Common myeloid progenitor, CD34-positive (primary cell): ENCODE measurements around the gene FXR2.
A peak's percentile ranks its signal among the peaks of the same experiment; 100 is the strongest.

Source experiments
- CTCF ChIA-PET: fragments of 350-600 bp; sonication (Branson Sonifier 250); formaldehyde crosslinking; loops from one replicate; lab custom pipeline; 2021; ENCODE audit warnings: antibody characterized with exemption; lab: Charles Lee
- POLR2A ChIA-PET: fragments of 350-600 bp; sonication (Branson Sonifier 250); formaldehyde crosslinking; loops from one replicate; lab custom pipeline; 2021; ENCODE audit warnings: antibody characterized with exemption; lab: Charles Lee
- DNase-seq, 3 donors: peaks; one replicate each; pipeline versions ENCODE4 v3.0.0 to v3.0.0-alpha.2; 2013
- H3K27ac ChIP-seq, 2 experiments: 1 replicate in 1 of 2; 2 replicates in 1 of 2; pipeline ENCODE4 v1.7.0; 2013; ENCODE audit warnings: inconsistent platforms in 2 of 2, low read length in 2 of 2, mild to moderate bottlenecking in 2 of 2, low read depth in 1 of 2, moderate library complexity in 1 of 2; ENCODE audit not compliant: severe bottlenecking in 2 of 2, insufficient read depth in 1 of 2, poor library complexity in 1 of 2
- H3K27me3 ChIP-seq, 5 experiments: replicated peaks in 2 of 5; 1 replicate in 3 of 5; 2 replicates in 2 of 5; pipeline versions ENCODE4 v1.6.1 to v1.7.0; 2013; ENCODE audit warnings: low read length in 4 of 5, mild to moderate bottlenecking in 2 of 5, moderate library complexity in 2 of 5, inconsistent platforms in 1 of 5; ENCODE audit not compliant: insufficient read depth in 5 of 5, control insufficient read depth in 4 of 5
- H3K36me3 ChIP-seq, 4 experiments: 1 replicate in 2 of 4; 2 replicates in 2 of 4; pipeline versions ENCODE4 v1.6.1 to v1.7.0; 2013; ENCODE audit warnings: low read length in 3 of 4, control low read depth in 1 of 4, mild to moderate bottlenecking in 1 of 4; ENCODE audit not compliant: control insufficient read depth in 4 of 4, insufficient read depth in 4 of 4
- H3K4me1 ChIP-seq, 4 experiments: 1 replicate in 3 of 4; 2 replicates in 1 of 4; pipeline versions ENCODE4 v1.6.1 to v1.7.1; 2013; ENCODE audit warnings: low read length in 3 of 4, mild to moderate bottlenecking in 3 of 4, control low read depth in 1 of 4, inconsistent platforms in 1 of 4, moderate library complexity in 1 of 4; ENCODE audit not compliant: control insufficient read depth in 4 of 4, insufficient read depth in 4 of 4; ENCODE audit errors: control extremely low read depth in 1 of 4
- H3K4me3 ChIP-seq, 7 experiments: 1 replicate in 4 of 7; 2 replicates in 3 of 7; pipeline versions ENCODE4 v1.5.1 to v1.7.0; 2013; ENCODE audit warnings: mild to moderate bottlenecking in 7 of 7, low read length in 6 of 7, moderate library complexity in 6 of 7, inconsistent platforms in 2 of 7, low read depth in 2 of 7, control low read depth in 1 of 7; ENCODE audit not compliant: insufficient read depth in 4 of 7, control insufficient read depth in 1 of 7; ENCODE audit errors: extremely low read depth in 1 of 7
- H3K9me3 ChIP-seq, 5 experiments: 1 replicate in 4 of 5; 2 replicates in 1 of 5; pipeline versions ENCODE4 v1.6.1 to v1.7.1; 2013; ENCODE audit warnings: low read length in 4 of 5, mild to moderate bottlenecking in 2 of 5, inconsistent platforms in 1 of 5, low read depth in 1 of 5, moderate library complexity in 1 of 5; ENCODE audit not compliant: control insufficient read depth in 4 of 5, insufficient read depth in 2 of 5; ENCODE audit errors: control extremely low read depth in 1 of 5
- WGBS: methylation state at CpG from one replicate; pipeline ENCODE4 v1.1.5; 2013; ENCODE audit not compliant: insufficient coverage; 5-methylcytosine and 5-hydroxymethylcytosine counted together

The FXR2 gene

GRCh38 chr17:7560172-7561027, 54.3 kb downstream of the FXR2 start:
- ChIA-PET POLR2A (interaction anchor here (0.5 to 5.4 kb wide), 14 partner anchors 11 to 318 kb away, joined by 3 to 45 read pairs (median 4); partner anchors contain the start of genes CD68, GABARAP, MPDU1 and POLR2A), CTCF (interaction anchor here (0.6 to 21.7 kb wide), 35 partner anchors 8 to 234 kb away, joined by 3 to 515 read pairs (median 6); partner anchors contain the start of genes CD68, CHRNB1, FGF11 and MPDU1)
- Histone ChIP-seq H3K27ac (peak overlapping the region in 1 of 2 experiments; percentile 87), H3K36me3 (peaks cover 0 to 24% (median 9%) of the 10 kb centered on the region in 4 experiments), H3K4me1 (peaks cover 13 to 72% (median 62%) of the 10 kb centered on the region in 4 experiments), H3K27me3 (no peaks in the 10 kb centered on the region), H3K9me3 (no peaks in the 10 kb centered on the region), H3K4me3 (peak overlapping the region in 5 of 7 experiments; percentile 68 to 84 (median 77))
- WGBS = 17% methylated on average over 16 of the region's 22 CpGs
- peak in 2 of 3 donors; percentile 76 to 77 for DNase-seq

- Histone ChIP-seq H3K4me1 (peaks cover 13 to 79% (median 64%) of the 10 kb centered on the region in 4 experiments), H3K4me3 (peak overlapping the region; percentile 2 to 84 (median 74)), H3K9me3 (no peaks in the 10 kb centered on the region), H3K27ac (peak overlapping the region; percentile 70 to 87), H3K27me3 (no peaks in the 10 kb centered on the region), H3K36me3 (peaks cover 0 to 16% (median 2%) of the 10 kb centered on the region in 4 experiments)
- 21% methylated on average over 14 of the region's 18 CpGs for WGBS
- DNase-seq = no peak
- ChIA-PET POLR2A (interaction anchor here (0.6 to 5.4 kb wide), 12 partner anchors 10 to 73 kb away, joined by 3 to 45 read pairs (median 4); partner anchors contain the start of genes CD68, MPDU1 and TNFSF12), CTCF (interaction anchor here (0.7 to 21.7 kb wide), 25 partner anchors 7 to 233 kb away, joined by 3 to 515 read pairs (median 9); partner anchors contain the start of genes CD68, CHRNB1, MPDU1 and SOX15)
Observed at GRCh38 chr17:7559320-7560171, 55.2 kb downstream of the FXR2 start.

GRCh38 chr17:7558544-7559319, 56.0 kb downstream of the FXR2 start, which contains the start of gene TNFSF13:
TNFSF13 (plus strand) TSS chr17:7558750; CDS start chr17:7559040, 290 bp downstream.
- WGBS = 0% methylated on average over 13 of the region's 16 CpGs
- ChIA-PET CTCF (interaction anchor here (0.7 to 21.7 kb wide), 5 partner anchors 11 to 55 kb away, joined by 3 to 515 read pairs (median 18); no protein-coding TSS in a partner anchor), POLR2A (interaction anchor here (0.6 to 5.4 kb wide), 6 partner anchors 9 to 191 kb away, joined by 3 to 45 read pairs (median 6); partner anchors contain the start of genes POLR2A, TMEM102 and TNFSF12)
- Histone ChIP-seq H3K4me1 (peaks cover 13 to 79% (median 67%) of the 10 kb centered on the region in 4 experiments), H3K9me3 (no peaks in the 10 kb centered on the region), H3K27me3 (no peaks in the 10 kb centered on the region), H3K4me3 (peak within 1 kb of the TSS; percentile 2 to 84 (median 74)), H3K27ac (peak within 1 kb of the TSS; percentile 70 to 87), H3K36me3 (peaks cover 0 to 8% (median 0%) of the 10 kb centered on the region in 4 experiments)
- peak in 2 of 3 donors; percentile 84 to 87 for DNase-seq

GRCh38 chr17:7557775-7558543, 56.7 kb downstream of the FXR2 start:
- peak in 2 of 3 donors; percentile 83 to 87 for DNase-seq
- Histone ChIP-seq H3K36me3 (peaks cover 0 to 4% (median 0%) of the 10 kb centered on the region in 4 experiments), H3K4me1 (peaks cover 15 to 81% (median 73%) of the 10 kb centered on the region in 4 experiments), H3K27ac (peak overlapping the region; percentile 70 to 87), H3K9me3 (no peaks in the 10 kb centered on the region), H3K4me3 (peak overlapping the region in 6 of 7 experiments; percentile 2 to 84 (median 76)), H3K27me3 (no peaks in the 10 kb centered on the region)
- ChIA-PET CTCF (interaction anchor here (0.7 to 21.7 kb wide), 8 partner anchors 11 to 228 kb away, joined by 3 to 515 read pairs (median 4); partner anchors contain the start of gene MPDU1), POLR2A (interaction anchor here (0.6 to 5.4 kb wide), 5 partner anchors 9 to 190 kb away, joined by 3 to 45 read pairs (median 8); partner anchors contain the start of genes POLR2A, TMEM102 and TNFSF12)
- WGBS = 4% methylated on average over 19 of the region's 21 CpGs

GRCh38 chr17:7557147-7557764, 57.4 kb downstream of the FXR2 start:
- ChIA-PET CTCF (interaction anchor here (1.1 to 21.7 kb wide), 5 partner anchors 11 to 228 kb away, joined by 3 to 515 read pairs (median 4); partner anchors contain the start of gene MPDU1), POLR2A (interaction anchor here (5.4 kb wide), 1 partner anchor 43 kb away, joined by 45 read pairs; no protein-coding TSS in a partner anchor)
- peaks cover 0 to 4% (median 0%) of the 10 kb centered on the region in 4 experiments for H3K36me3 ChIP-seq
- DNase-seq = no peak
- no peaks in the 10 kb centered on the region for H3K27me3 ChIP-seq
- H3K27ac ChIP-seq = peak overlapping the region; percentile 50 to 87
- H3K4me1 ChIP-seq = peaks cover 11 to 80% (median 74%) of the 10 kb centered on the region in 4 experiments
- no peaks in the 10 kb centered on the region for H3K9me3 ChIP-seq
- H3K4me3 ChIP-seq = peak overlapping the region in 2 of 7 experiments; percentile 74 to 84
- 82% methylated on average over 16 of the region's 19 CpGs for WGBS
